C4-2B (cell line): Measurements from ENCODE around the gene OSBPL9.
"Not testable (repeated sequence)": the region's sequence is repeated elsewhere in the genome, so short reads cannot be mapped to it uniquely, and the experiment has no call there.

Source experiments
- ZFX ChIP-seq: fragments of 450-650 bp; IDR thresholded peaks from 2 replicates; pipeline ENCODE4 v1.6.1; 2017
- TF ChIP-seq, protein P1 (sequence below): fragments of 450-650 bp; conservative IDR thresholded peaks from 2 replicates; pipeline ENCODE4 v1.5.1; 2017; ENCODE audit warnings: mild to moderate bottlenecking

DNA sequence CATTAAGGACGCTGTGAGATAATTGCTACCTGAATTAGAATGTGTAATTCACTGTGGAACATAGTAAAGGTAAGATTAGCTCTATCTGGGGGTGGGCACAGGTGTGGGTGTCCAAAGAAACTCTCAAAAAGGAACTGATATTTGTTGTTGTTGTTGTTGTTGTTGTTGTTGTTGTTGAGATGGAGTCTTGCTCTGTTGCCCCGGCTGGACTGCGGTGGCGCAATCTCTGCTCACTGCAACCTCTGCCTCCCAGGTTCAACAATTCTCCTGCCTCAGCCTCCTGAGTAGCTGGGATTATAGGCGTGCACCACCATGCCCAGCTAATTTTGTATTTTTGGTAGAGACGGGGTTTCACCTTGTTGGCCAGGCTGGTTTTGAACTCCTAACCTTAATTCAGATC lies 6.8 kb upstream of the OSBPL9 start:
- TF ChIP-seq, protein P1, sequence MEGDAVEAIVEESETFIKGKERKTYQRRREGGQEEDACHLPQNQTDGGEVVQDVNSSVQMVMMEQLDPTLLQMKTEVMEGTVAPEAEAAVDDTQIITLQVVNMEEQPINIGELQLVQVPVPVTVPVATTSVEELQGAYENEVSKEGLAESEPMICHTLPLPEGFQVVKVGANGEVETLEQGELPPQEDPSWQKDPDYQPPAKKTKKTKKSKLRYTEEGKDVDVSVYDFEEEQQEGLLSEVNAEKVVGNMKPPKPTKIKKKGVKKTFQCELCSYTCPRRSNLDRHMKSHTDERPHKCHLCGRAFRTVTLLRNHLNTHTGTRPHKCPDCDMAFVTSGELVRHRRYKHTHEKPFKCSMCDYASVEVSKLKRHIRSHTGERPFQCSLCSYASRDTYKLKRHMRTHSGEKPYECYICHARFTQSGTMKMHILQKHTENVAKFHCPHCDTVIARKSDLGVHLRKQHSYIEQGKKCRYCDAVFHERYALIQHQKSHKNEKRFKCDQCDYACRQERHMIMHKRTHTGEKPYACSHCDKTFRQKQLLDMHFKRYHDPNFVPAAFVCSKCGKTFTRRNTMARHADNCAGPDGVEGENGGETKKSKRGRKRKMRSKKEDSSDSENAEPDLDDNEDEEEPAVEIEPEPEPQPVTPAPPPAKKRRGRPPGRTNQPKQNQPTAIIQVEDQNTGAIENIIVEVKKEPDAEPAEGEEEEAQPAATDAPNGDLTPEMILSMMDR = not testable (repeated sequence)
- TF ChIP-seq ZFX = not testable (repeated sequence)
